Measurements from ENCODE around the gene SIX1.

DNA sequence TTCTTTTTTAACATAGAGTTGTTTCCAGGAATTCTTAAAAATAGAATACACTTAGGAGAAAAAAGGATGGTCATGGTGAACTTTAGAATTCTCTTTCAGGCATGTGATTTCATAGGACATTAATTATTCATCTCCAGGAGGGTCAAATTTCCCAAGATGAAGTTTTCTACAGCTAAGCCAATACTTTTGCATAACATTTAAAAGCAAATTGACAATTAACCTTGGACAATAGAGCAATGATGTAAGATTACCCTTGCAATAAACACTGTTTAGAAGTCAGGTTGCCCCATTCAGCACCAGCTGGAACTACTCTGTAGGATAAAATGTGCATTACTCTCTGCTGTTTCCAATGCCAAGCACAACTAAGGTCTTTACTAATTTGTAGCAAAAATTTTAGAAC is 49.5 kb downstream of the SIX1 start:
- TF ChIP-seq, protein P1, sequence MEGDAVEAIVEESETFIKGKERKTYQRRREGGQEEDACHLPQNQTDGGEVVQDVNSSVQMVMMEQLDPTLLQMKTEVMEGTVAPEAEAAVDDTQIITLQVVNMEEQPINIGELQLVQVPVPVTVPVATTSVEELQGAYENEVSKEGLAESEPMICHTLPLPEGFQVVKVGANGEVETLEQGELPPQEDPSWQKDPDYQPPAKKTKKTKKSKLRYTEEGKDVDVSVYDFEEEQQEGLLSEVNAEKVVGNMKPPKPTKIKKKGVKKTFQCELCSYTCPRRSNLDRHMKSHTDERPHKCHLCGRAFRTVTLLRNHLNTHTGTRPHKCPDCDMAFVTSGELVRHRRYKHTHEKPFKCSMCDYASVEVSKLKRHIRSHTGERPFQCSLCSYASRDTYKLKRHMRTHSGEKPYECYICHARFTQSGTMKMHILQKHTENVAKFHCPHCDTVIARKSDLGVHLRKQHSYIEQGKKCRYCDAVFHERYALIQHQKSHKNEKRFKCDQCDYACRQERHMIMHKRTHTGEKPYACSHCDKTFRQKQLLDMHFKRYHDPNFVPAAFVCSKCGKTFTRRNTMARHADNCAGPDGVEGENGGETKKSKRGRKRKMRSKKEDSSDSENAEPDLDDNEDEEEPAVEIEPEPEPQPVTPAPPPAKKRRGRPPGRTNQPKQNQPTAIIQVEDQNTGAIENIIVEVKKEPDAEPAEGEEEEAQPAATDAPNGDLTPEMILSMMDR (conservative IDR thresholded peaks at IDR 0.05 in 1 of 2, IDR thresholded peaks at IDR 0.05 in 1 of 2; ENCODE audit: extremely low read depth in 1 of 2, insufficient read depth in 1 of 2, low read depth in 1 of 2, low read length in 2 of 2): no peak
- TF ChIP-seq EZH2 (IDR thresholded peaks at IDR 0.05; ENCODE audit: borderline replicate concordance, low read length): no peak

Measured in mammary epithelial cell (primary cell).